Activated CD4-positive, alpha-beta T cell treated with anti-CD3 and anti-CD28 coated beads, Interleukin-10, Interleukin-2, amounts not matched to agents 100 ng/mL and 50 ng/mL, durations not matched to agents 16 hours and 8 hours (primary cell): Measurements from ENCODE around the gene CHSY1.

ENCODE experiments used
- DNase-seq: peaks from one replicate; pipeline ENCODE4 v3.0.0-alpha.2; 2020

CHSY1 gene

GRCh38 chr15:101210058-101210457 lies 41.8 kb downstream of the CHSY1 start:
- DNase-seq, result no peak

DNA sequence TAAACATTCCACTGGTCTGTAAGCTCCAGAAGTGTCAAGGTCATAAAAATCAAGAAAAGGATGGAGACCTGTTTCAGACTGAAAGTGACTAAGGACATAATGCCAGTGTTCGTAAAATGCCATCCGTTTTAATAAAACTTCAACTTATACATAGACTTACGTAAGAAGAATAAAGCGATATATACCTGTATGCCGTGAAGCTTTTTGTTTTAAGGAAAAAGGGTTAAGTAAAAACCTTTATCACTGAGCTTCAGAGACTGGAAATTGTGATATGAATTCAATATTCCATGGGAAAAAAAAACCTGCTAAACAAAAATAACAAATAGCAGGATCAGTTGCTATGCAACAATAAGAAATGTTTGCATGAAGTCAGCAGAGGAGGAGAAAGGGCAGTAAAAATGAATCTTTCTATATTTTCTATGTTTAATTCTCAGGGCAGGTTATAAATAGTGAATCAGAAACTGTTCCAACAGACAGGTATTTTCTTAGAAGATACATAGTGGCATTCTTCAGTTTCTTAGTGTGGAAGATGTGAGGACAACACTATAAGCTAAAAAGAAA lies 42.5 kb downstream of the CHSY1 start:
- DNase-seq, result no peak

DNA sequence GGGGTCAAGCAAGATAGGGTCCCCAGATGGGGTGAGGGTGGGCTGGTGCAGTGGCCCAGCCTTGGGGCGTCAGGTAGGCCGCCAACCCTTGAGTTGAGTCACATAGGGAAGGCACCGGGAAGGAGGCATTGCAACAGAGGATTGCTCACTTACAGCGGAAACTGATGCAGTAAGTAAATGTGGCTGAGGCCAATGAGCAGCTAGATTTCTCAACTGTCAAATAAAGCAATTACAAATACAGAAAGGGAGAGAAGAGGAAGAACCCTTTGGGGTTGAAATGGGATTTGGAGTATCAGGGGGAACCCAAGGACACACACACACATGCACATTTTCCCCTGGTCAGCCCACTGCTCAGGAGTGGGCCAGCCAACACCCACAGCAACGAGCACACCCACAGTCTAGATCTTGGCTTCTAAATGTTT lies 44.0 kb downstream of the CHSY1 start:
- DNase-seq, result no peak

DNA sequence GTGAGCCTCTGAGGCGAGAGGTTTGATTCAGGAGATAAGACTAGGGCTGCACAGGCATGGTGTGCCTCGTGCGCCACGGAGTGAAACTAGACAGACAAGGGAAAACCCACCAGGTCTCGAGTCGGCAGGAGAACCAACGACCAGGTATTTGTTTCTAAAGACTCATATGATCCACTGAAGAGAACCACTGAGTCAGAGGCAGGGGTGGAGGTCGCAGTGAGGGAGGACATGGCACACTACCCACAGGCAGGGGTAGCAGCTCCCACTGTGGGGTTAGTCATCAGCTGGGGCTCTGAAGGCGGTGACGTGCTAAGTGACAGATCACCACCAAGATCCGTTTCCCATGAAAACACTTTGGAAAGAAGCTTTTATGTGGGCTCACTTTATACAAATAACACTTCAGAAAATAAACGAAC lies 45.7 kb downstream of the CHSY1 start:
- DNase-seq, result peak; percentile 89

DNA sequence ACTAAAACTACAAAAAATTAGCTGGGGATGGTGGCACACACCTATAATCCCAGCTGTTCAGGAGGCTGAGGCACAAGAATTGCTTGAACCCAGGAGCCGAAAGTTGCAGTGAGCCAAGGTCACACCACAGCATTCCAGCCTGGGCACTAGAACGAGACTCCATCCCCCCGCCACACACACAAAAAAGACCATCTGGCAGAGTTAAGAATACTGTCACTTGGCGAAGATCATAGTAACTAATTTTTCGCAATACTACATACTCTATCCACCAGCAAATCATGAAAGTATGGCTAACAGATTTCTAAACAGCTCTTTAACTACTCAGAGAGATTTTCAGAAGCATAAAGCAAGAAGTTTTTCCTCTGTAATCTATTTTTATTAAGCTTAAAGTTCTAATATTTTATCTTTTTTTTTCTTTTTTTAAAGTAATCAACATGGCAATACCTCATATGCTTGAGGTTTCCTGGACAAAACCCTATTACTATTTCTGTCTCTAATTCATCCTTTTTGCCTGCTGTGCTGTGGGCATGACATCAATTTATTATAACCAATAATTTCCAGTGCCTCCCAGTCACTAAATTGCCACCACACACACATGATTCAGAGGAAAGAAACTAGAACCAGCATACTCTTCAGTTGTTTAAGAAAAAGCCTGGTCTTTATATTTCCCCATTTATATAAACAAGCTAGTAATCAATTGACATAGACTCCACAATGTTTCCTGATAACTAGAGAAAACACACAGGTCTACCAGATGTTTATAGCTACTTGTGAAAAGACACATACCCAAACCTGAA lies 46.9 kb downstream of the CHSY1 start:
- no peak for DNase-seq

GRCh38 chr15:101203607-101204189 lies 48.1 kb downstream of the CHSY1 start:
- peak; percentile 46 for DNase-seq

GRCh38 chr15:101203029-101203573 lies 48.7 kb downstream of the CHSY1 start:
- peak; percentile 75 for DNase-seq

- peak; percentile 73 for DNase-seq
These were observed 50.3 kb downstream of the CHSY1 start for GRCh38 chr15:101201411-101202174.

- DNase-seq, result peak; percentile 37
These were observed 51.7 kb downstream of the CHSY1 start for GRCh38 chr15:101200181-101200580.

DNA sequence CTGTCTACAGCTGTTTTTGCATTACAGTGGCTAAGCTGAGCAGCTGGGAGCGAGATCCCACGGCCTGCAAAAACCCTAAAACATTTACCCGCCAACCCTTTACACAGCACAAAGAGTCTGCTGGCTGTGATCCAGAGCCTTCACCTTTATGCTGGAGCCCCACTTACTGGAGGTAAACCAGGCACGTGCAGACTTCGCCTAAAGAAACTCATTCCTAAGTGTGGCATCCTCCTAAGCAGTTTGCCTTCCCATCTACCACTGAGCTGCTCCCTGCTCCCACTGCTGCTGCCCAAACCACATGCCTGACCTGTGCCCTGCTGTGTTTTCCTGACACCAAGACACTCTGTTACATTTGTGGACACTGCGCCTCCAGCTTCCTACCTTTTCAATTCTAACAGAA lies 53.0 kb downstream of the CHSY1 start:
- DNase-seq, result no peak

DNA sequence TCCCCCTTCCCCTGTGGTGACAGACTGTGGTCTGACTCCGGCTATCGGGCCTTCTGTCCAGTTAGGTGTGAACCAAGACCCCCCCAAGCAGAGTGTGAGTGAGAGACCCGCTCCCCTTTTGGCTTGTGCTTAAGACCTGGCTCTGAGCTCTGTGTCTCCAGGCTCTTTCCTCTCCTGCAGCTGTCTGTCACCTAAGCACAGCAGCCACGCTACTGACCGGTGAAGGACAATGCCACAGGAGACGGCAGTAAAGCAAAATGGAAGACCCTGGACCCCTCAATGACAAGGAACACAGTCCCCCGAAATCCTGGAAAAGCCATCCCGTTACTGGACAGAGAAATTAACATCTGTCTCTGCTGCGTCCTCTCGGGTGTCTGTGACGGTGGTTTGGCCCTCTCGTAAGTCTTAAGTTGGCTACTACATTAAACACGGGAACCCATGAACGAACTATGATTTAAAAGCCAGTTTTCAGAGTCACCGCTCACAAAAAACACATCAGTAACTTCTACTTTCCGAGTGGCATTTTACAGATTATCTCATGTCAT lies 53.7 kb downstream of the CHSY1 start:
- no peak for DNase-seq

DNA sequence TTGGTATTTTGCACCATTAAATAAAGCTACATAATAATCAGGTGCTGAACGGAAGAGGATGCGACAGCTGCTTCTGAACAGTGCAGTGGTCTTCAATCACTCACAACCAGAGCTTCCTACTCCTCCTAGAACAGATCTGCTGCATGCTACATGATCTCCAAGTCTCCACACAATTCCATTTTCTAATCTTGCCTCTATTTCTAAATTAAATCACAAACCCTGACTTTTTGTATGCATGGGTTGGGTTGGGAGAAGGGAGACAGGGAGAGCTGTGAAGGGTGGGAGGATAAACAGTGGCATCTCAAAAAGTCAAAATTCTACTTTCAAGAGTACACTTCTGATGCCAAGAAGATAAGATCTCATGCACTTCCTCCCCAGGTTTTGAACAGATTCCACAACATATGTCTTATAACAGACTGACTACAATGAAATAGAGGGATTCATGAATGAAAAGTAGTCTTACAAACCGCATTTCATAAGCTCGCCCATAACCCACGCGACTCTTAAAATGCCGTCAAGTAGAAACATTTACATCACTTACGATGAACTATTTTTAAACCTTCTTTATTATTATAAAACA lies 57.2 kb downstream of the CHSY1 start:
- peak; percentile 48 for DNase-seq

GRCh38 chr15:101193806-101194545 lies 57.9 kb downstream of the CHSY1 start:
- no peak for DNase-seq

DNA sequence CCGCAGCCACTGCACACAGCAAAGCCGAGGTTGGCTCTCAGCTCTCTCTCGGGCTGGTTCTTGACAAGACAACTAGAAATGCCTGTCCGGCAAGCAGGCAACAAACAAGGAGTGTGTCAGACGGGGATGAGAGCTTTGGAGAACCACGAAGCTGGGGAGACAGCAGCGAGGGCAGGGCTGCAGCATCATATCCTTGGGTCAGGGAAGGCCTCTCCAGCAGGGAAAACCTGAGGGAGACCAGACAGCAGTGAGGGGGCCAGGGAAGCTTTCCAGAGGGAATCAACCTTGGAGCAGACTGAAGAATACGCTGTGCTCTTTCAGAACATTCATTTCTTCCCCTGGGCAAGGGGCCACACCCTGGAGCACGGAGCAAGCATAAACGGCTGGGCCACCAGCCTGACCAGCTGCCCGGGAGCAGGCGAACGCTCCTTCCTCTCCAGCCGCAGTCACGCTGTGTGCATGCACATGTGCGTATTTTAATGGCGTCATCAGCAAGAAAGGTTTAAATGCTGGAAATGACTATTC lies 58.7 kb downstream of the CHSY1 start:
- no peak for DNase-seq

GRCh38 chr15:101192081-101192480 lies 59.8 kb downstream of the CHSY1 start:
- DNase-seq, result no peak

DNA sequence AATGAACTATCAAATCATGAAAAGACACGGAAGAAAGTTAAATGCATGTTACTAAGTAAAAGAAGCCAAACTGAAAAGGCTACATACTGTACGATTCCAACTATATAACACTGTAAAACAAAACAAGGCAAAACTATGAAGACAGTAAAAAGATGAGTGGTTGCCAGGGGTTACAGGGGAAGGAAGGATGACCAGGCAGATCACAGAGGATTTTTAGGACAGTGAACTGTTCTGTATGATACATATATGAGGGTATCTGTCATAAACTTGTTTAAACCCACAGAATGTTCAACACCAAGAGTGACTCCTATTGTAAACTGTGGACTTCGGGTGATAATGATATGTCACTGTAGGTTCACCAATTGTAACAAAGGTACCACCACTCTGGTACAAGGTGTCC lies 60.6 kb downstream of the CHSY1 start:
- DNase-seq, result no peak

- DNase-seq, result no peak
These were observed 61.7 kb downstream of the CHSY1 start for GRCh38 chr15:101190092-101190595.

DNA sequence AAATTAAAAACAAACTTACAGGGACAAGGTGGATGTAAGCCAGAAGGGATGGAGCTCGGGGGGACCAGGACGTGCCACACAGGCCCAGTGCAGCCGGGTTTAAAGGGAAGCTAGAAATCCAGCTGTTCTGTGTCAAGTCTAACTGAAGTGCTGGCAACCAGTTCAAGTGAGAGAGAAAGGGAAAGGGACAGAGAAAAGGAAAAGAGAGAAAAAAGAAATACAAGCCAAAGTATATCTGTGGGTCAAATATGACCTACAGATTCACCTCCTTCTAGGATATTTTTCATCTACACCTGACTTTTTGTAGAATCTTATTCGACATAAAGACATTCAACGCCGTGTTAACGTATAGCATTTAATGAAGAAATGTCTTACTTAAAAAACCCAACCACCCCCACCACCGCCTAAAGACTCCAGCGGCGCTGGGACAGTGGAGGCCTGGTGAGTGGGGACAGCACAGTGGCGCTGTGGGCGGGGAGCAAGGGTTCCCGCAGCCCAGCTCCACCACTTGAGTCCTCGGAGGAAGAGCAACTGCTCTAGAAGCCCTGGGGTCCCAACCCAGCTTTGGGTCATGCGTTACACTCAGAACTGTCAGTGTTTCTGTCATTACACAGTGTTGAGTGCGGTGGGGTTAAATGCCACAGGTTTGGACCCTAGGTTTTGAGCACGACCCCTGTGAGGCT lies 62.3 kb downstream of the CHSY1 start:
- DNase-seq, result no peak

DNA sequence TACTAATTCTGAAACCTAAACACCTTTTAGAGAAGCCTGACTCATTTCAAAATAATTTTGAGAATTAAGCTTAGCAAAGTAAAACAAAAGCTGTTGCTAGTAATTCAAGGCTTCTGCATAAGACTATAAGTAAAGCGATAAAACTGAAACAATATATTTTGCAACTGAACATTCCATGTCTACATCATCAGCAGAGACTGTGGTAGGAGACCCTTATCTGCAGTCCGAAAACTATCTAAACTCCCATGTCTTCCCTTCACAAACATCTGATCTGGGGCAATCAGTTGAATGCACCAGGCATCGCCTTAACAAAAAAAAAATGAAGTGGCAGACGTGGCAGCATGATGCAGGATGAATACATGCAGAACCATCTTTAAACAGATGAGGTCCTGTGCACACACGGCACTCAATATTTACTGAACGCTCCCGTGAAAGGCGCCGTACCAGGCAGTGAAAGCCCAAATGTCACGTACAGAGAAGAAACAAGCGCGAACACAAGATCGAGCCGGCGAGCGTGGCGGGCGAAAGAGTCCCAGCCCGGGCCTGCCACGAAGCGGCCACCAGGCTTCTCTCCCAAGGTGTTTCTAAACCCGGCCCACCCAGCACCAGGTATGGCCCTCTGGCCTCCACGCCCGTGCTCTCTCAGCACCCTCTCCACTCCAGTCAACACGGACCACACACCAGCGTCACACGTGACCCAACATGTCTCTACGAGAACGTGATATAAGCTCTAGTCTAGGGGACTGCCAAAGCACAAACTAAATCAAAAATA lies 63.0 kb downstream of the CHSY1 start:
- DNase-seq, result peak; percentile 80
